Measurements from ENCODE around the gene RARRES2. TPM values are rescaled to one million over a fixed set of nuclear protein-coding genes. Genes with fewer than 3 reads are reported as not detected.

Gene RARRES2
- polyA plus RNA-seq, 1 donor (not counting 4 experiments of a cell fraction or from before 2014, with no cell fraction given), result not detected

DNA sequence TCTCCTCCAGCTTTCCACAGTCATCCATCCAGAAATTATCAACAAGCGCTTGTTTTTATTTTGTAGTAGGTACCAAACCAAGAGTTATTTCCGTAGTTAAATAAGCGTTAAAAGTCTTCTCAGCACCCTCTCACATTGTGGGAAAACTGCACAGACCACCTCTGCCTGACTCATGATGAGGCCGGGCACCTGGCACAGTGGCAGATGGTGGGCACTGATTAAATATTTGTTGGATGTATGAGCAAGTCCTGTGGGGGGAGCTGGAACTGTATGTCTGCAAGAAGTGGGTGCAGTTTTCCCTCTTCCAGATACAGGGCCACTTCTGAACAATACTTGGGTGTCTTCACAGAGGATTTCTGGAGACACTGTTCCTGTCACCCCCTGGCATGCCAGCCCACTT, 21.9 kb upstream of the RARRES2 start:
- Histone ChIP-seq H3K27ac (ENCODE audit: control insufficient read depth, insufficient read depth, low read length) (no peak overlapping the region), H3K4me1 (ENCODE audit: control insufficient read depth, extremely low read depth, insufficient read depth, low read length) (peaks cover 8% of the 10 kb centered on the region), H3K27me3 (ENCODE audit: control insufficient read depth, extremely low read depth, insufficient read depth, low read length) (no peaks in the 10 kb centered on the region), H3K9me1 (ENCODE audit: control insufficient read depth, extremely low read depth, insufficient read depth, low read length) (no peaks in the 10 kb centered on the region), H3K36me3 (ENCODE audit: control insufficient read depth in 2 of 2, extremely low read depth in 1 of 2, insufficient read depth in 2 of 2, low read length in 2 of 2) (no peaks in the 10 kb centered on the region), H3K79me2 (ENCODE audit: control insufficient read depth, insufficient read depth, low read length) (no peaks in the 10 kb centered on the region), H3K4me2 (ENCODE audit: control insufficient read depth, extremely low read depth, insufficient read depth, low read depth, low read length) (no peak overlapping the region), H3K4me3 (ENCODE audit: control insufficient read depth in 2 of 3, extremely low read depth in 1 of 3, insufficient read depth in 2 of 3, low read depth in 1 of 3, low read length in 3 of 3) (no peak overlapping the region), H3K9me3 (ENCODE audit: control insufficient read depth, low read depth, low read length) (no peaks in the 10 kb centered on the region), H4K20me1 (ENCODE audit: control insufficient read depth, extremely low read depth, insufficient read depth, low read length) (no peaks in the 10 kb centered on the region), H2AFZ (ENCODE audit: control insufficient read depth, low read length) (no peak overlapping the region), H3K9ac (ENCODE audit: control insufficient read depth, extremely low read depth, insufficient read depth, low read length) (no peak overlapping the region)
- DNase-seq (ENCODE audit: low read depth, low spot score), result no peak
- no peak for FAIRE-seq
- dilution Hi-C loops (cut with MboI; ENCODE audit: extremely low pct_ligation_motif_present, low sequenced_read_pairs), result no loop called here
- TF ChIP-seq, protein P1, sequence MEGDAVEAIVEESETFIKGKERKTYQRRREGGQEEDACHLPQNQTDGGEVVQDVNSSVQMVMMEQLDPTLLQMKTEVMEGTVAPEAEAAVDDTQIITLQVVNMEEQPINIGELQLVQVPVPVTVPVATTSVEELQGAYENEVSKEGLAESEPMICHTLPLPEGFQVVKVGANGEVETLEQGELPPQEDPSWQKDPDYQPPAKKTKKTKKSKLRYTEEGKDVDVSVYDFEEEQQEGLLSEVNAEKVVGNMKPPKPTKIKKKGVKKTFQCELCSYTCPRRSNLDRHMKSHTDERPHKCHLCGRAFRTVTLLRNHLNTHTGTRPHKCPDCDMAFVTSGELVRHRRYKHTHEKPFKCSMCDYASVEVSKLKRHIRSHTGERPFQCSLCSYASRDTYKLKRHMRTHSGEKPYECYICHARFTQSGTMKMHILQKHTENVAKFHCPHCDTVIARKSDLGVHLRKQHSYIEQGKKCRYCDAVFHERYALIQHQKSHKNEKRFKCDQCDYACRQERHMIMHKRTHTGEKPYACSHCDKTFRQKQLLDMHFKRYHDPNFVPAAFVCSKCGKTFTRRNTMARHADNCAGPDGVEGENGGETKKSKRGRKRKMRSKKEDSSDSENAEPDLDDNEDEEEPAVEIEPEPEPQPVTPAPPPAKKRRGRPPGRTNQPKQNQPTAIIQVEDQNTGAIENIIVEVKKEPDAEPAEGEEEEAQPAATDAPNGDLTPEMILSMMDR (optimal IDR thresholded peaks at IDR 0.05 in 1 of 3, IDR thresholded peaks at IDR 0.05 in 1 of 3, conservative IDR thresholded peaks at IDR 0.05 in 1 of 3; ENCODE audit: extremely low read depth in 1 of 3, insufficient read depth in 2 of 3, low read length in 3 of 3), result no peak

DNA sequence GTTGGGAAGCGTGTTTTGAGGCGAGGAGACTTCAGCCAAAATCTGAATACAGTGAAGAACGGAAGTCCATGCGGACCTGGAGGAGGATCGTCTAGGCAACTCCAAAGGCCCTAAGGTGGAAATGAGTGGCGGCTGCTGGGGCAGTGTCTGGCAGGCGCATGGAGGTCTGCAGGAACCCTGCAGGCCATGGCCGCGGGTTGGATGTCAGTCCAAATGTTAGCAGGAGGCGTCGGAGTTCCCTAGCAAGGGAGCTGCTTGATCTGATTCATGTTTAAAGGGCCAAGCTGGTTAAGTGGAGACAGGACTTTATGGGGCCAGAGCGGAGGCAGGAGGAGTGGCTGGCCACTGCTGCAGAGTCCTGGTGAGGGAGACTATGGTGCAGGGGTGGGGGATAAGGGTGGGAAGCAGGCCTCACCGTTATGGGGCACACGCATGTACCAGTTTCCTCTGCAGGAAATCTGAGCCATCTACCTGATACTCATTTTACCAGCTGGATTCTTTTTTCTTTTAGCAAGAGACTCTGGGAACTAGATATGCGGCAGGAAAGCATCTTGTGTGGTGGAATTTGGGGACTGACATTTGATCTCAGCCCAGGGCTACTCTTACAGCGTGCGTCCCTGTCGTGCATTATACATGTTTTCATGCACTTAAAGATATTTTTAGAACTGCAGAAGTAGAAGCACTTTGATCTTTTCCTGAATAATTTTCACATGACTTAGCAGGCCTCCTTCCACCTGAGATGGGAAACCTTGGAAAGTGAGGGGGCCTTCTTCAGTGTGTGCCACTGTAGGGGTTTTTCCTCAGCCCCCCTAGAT, 20.6 kb upstream of the RARRES2 start:
- Histone ChIP-seq H3K9me3 (ENCODE audit: control insufficient read depth, low read depth, low read length) (no peaks in the 10 kb centered on the region), H2AFZ (ENCODE audit: control insufficient read depth, low read length) (no peak overlapping the region), H3K4me3 (ENCODE audit: control insufficient read depth in 2 of 3, extremely low read depth in 1 of 3, insufficient read depth in 2 of 3, low read depth in 1 of 3, low read length in 3 of 3) (no peak overlapping the region), H3K9me1 (ENCODE audit: control insufficient read depth, extremely low read depth, insufficient read depth, low read length) (no peaks in the 10 kb centered on the region), H3K36me3 (ENCODE audit: control insufficient read depth in 2 of 2, extremely low read depth in 1 of 2, insufficient read depth in 2 of 2, low read length in 2 of 2) (no peaks in the 10 kb centered on the region), H3K79me2 (ENCODE audit: control insufficient read depth, insufficient read depth, low read length) (no peaks in the 10 kb centered on the region), H3K9ac (ENCODE audit: control insufficient read depth, extremely low read depth, insufficient read depth, low read length) (no peak overlapping the region), H3K4me2 (ENCODE audit: control insufficient read depth, extremely low read depth, insufficient read depth, low read depth, low read length) (no peak overlapping the region), H3K27me3 (ENCODE audit: control insufficient read depth, extremely low read depth, insufficient read depth, low read length) (no peaks in the 10 kb centered on the region), H3K4me1 (ENCODE audit: control insufficient read depth, extremely low read depth, insufficient read depth, low read length) (no peaks in the 10 kb centered on the region), H3K27ac (ENCODE audit: control insufficient read depth, insufficient read depth, low read length) (no peak overlapping the region), H4K20me1 (ENCODE audit: control insufficient read depth, extremely low read depth, insufficient read depth, low read length) (no peaks in the 10 kb centered on the region)
- no peak for DNase-seq (ENCODE audit: low read depth, low spot score)
- dilution Hi-C loops (cut with MboI; ENCODE audit: extremely low pct_ligation_motif_present, low sequenced_read_pairs), result no loop called here
- no peak for FAIRE-seq
- TF ChIP-seq, protein P1 (optimal IDR thresholded peaks at IDR 0.05 in 1 of 3, IDR thresholded peaks at IDR 0.05 in 1 of 3, conservative IDR thresholded peaks at IDR 0.05 in 1 of 3; ENCODE audit: extremely low read depth in 1 of 3, insufficient read depth in 2 of 3, low read length in 3 of 3), result no peak
- TF ChIP-seq EZH2 (IDR thresholded peaks at IDR 0.05; ENCODE audit: low read length), result no peak
